Loucy (cell line): ENCODE results near the gene INTS2.

Source experiments
- CTCF ChIP-seq: fragments of 200-600 bp; sonication (generic); conservative IDR thresholded peaks from 2 replicates; pipeline ENCODE4 v1.5.1; 2014; ENCODE audit warnings: mild to moderate bottlenecking, antibody characterized with exemption, low read length
- EZH2phosphoT487 ChIP-seq: fragments of 200-600 bp; IDR thresholded peaks from 2 replicates; pipeline ENCODE4 v1.6.1; 2018; ENCODE audit warnings: antibody characterized with exemption, mild to moderate bottlenecking, moderate library complexity, borderline replicate concordance

GRCh38 chr17:61848247-61848646 is 79.5 kb downstream of the INTS2 start:
- TF ChIP-seq CTCF: no peak
- no peak for TF ChIP-seq EZH2phosphoT487
